Neural progenitor cell (in vitro differentiated cells): ENCODE results near the gene SIPA1L3. TPM values are rescaled to one million over a fixed set of nuclear protein-coding genes. Genes with fewer than 3 reads are reported as not detected.
A peak's percentile ranks its signal among the peaks of the same experiment; 100 is the strongest.

Experiments
- DNase-seq: peaks from one replicate; pipeline ENCODE4 v3.0.0-alpha.2; 2016; ENCODE audit warnings: low spot score
- H2AFZ ChIP-seq: fragments of 200-600 bp; sonication (generic); replicated peaks from 2 replicates; pipeline ENCODE4 v1.6.1; 2016; ENCODE audit warnings: antibody characterized with exemption
- H3F3A ChIP-seq: fragments of 200-600 bp; sonication (generic); 2 replicates; pipeline ENCODE4 v1.6.1; 2016; ENCODE audit warnings: antibody characterized with exemption, low read depth
- H3K27ac ChIP-seq: fragments of 200-600 bp; sonication (generic); 2 replicates; pipeline ENCODE4 v1.5.1; 2016; ENCODE audit warnings: mild to moderate bottlenecking
- H3K27me3 ChIP-seq: fragments of 200-600 bp; sonication (generic); 2 replicates; pipeline ENCODE4 v1.6.1; 2016; ENCODE audit warnings: mild to moderate bottlenecking, moderate library complexity
- H3K36me3 ChIP-seq: fragments of 200-600 bp; sonication (generic); 2 replicates; pipeline ENCODE4 v1.5.1; 2016
- H3K4me1 ChIP-seq: fragments of 200-600 bp; sonication (generic); 2 replicates; pipeline ENCODE4 v1.6.1; 2016; ENCODE audit warnings: mixed run types
- H3K4me2 ChIP-seq: fragments of 200-600 bp; sonication (generic); 2 replicates; pipeline ENCODE4 v1.6.1; 2016
- H3K4me3 ChIP-seq: fragments of 200-600 bp; sonication (generic); 2 replicates; pipeline ENCODE4 v1.5.1; 2016
- H3K79me2 ChIP-seq: fragments of 200-600 bp; sonication (generic); 2 replicates; pipeline ENCODE4 v1.6.1; 2016; ENCODE audit warnings: low read depth
- H3K9ac ChIP-seq: fragments of 200-600 bp; sonication (generic); 2 replicates; pipeline ENCODE4 v1.6.1; 2016
- H3K9me3 ChIP-seq: fragments of 200-600 bp; sonication (generic); 2 replicates; pipeline ENCODE4 v1.5.1; 2016; ENCODE audit warnings: low read depth
- H4K20me1 ChIP-seq: fragments of 200-600 bp; sonication (generic); 2 replicates; pipeline ENCODE4 v1.6.1; 2016; ENCODE audit warnings: low read depth
- H3K27ac Mint-ChIP-seq: 3 replicates; pipeline ENCODE4 v1.8.0; 2021; ENCODE audit warnings: mixed read lengths
- H3K27me3 Mint-ChIP-seq: 2 replicates; pipeline ENCODE4 v1.8.0; 2022; ENCODE audit warnings: low read depth, mild to moderate bottlenecking, inconsistent platforms, moderate library complexity, mixed read lengths; ENCODE audit not compliant: insufficient read depth
- H3K36me3 Mint-ChIP-seq: 3 replicates; pipeline ENCODE4 v1.8.0; 2021; ENCODE audit warnings: mixed read lengths
- H3K4me1 Mint-ChIP-seq: 3 replicates; pipeline ENCODE4 v1.8.0; 2021; ENCODE audit warnings: mixed read lengths
- H3K4me3 Mint-ChIP-seq: 3 replicates; pipeline ENCODE4 v1.8.0; 2021; ENCODE audit warnings: mild to moderate bottlenecking, moderate library complexity, mixed read lengths
- H3K9me3 Mint-ChIP-seq: 3 replicates; pipeline ENCODE4 v1.8.0; 2020; ENCODE audit warnings: mixed read lengths
- CTCF ChIP-seq: fragments of 200-600 bp; sonication (generic); IDR thresholded peaks from 2 replicates; pipeline ENCODE4 v1.5.1; 2017; ENCODE audit warnings: antibody characterized with exemption, mild to moderate bottlenecking
- EZH2 ChIP-seq: fragments of 200-600 bp; sonication (generic); IDR thresholded peaks from 2 replicates; pipeline ENCODE4 v1.6.1; 2017; ENCODE audit warnings: antibody characterized with exemption, mild to moderate bottlenecking, moderate library complexity
- EZH2phosphoT487 ChIP-seq: fragments of 200-600 bp; sonication (generic); IDR thresholded peaks from 2 replicates; pipeline ENCODE4 v1.6.1; 2017; ENCODE audit warnings: antibody characterized with exemption
- total RNA-seq: library from RNA; depleted of rRNA; stranded (reverse); fragments of >200 nt; gene quantifications from 2 replicates; pipeline ENCODE4 v1.2.3, GENCODE V29; 2015; ENCODE audit warnings: low replicate concordance

SIPA1L3 gene
- total RNA-seq, 1 donor from 2014 or later, result 19.2 TPM

DNA sequence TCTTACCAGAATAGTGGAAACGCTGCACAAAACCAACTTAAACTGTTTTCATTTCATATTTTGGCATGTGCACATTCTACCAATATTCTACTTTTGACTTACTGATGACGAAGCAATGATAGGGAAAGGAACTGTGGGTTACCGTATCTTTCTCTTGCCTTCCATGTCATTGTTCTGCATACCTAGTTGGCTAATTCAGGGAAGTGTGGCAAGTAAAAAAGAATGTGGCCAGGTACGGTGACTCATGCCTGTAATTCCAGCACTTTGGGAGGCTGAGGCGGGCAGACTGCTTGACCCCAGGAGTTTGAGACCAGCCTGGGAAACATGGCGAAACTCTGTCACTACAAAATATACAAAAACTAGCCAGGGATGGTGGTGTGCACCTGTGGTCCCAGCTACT is 108.2 kb downstream of the SIPA1L3 start:
- Histone ChIP-seq H3F3A (peaks cover 9% of the 10 kb centered on the region), H2AFZ (no peak overlapping the region), H3K27me3 (no peaks in the 10 kb centered on the region), H3K9me3 (no peaks in the 10 kb centered on the region), H3K79me2 (peaks cover 30% of the 10 kb centered on the region), H3K4me3 (no peak overlapping the region), H4K20me1 (peaks cover 23% of the 10 kb centered on the region), H3K4me2 (no peak overlapping the region), H3K36me3 (no peaks in the 10 kb centered on the region), H3K4me1 (peaks cover 12% of the 10 kb centered on the region), H3K27ac (no peak overlapping the region), H3K9ac (no peak overlapping the region)
- no peak overlapping the region for H3K27ac Mint-ChIP-seq
- TF ChIP-seq EZH2phosphoT487, result no peak
- no peak for TF ChIP-seq EZH2
- no peak for TF ChIP-seq CTCF
- no peaks in the 10 kb centered on the region for H3K9me3 Mint-ChIP-seq
- peaks cover 19% of the 10 kb centered on the region for H3K4me1 Mint-ChIP-seq
- no peaks in the 10 kb centered on the region for H3K36me3 Mint-ChIP-seq
- DNase-seq, result no peak
- H3K27me3 Mint-ChIP-seq, result peaks cover 8% of the 10 kb centered on the region
- H3K4me3 Mint-ChIP-seq, result no peak overlapping the region

- TF ChIP-seq EZH2 (no peak), CTCF (no peak), EZH2phosphoT487 (no peak)
- H3K9ac ChIP-seq, result no peak overlapping the region
- Mint-ChIP-seq H3K4me3 (no peak overlapping the region), H3K27ac (no peak overlapping the region), H3K4me1 (peaks cover 20% of the 10 kb centered on the region), H3K36me3 (no peaks in the 10 kb centered on the region), H3K27me3 (peaks cover 8% of the 10 kb centered on the region), H3K9me3 (no peaks in the 10 kb centered on the region)
- H3K4me2 ChIP-seq, result no peak overlapping the region
- peaks cover 29% of the 10 kb centered on the region for H4K20me1 ChIP-seq
- peaks cover 12% of the 10 kb centered on the region for H3K4me1 ChIP-seq
- no peaks in the 10 kb centered on the region for H3K9me3 ChIP-seq
- no peak for DNase-seq
- H3K27me3 ChIP-seq, result no peaks in the 10 kb centered on the region
- peaks cover 26% of the 10 kb centered on the region for H3K79me2 ChIP-seq
- no peak overlapping the region for H2AFZ ChIP-seq
- no peaks in the 10 kb centered on the region for H3K36me3 ChIP-seq
- peaks cover 9% of the 10 kb centered on the region for H3F3A ChIP-seq
- H3K27ac ChIP-seq, result no peak overlapping the region
- no peak overlapping the region for H3K4me3 ChIP-seq
These were observed 108.8 kb downstream of the SIPA1L3 start for GRCh38 chr19:38015761-38016160.

DNA sequence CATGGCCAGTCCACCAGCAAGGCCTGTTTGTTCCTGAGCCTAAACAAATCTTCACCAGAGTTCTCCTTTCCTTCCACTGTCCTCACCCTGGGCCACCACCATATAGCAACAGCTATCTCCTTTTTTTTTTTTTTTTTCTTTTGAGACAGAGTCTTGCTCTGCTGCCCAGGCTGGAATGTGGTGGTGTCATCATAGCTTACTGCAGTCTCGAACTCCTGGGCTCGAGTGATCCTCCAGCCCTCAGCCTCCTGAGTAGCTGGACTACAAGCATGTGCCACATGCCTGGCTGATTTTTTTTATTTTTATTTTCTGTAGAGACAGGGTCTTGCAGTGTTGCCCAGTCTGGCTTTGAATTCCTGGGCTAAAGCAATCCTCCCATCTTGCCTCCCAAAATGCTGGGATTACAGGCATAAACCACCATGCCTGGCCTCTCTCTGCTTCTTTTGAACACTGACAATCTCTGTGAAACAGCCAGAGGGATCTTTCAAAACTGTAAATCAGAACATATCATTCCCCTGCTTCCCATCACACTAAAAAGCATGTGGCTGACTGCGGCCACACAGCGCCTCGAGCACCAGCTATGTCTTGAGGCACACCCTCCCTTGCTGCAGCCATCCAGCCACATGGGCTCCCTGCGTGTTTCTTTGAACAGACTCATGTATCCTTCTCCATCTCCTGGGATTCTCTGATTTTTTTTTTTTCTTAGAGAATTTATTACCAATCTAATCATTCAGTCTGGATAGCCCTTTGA is 110.6 kb downstream of the SIPA1L3 start:
- H3K36me3 Mint-ChIP-seq, result no peaks in the 10 kb centered on the region
- Histone ChIP-seq H3K4me2 (no peak overlapping the region), H3K27ac (no peak overlapping the region), H3K9me3 (no peaks in the 10 kb centered on the region), H3K9ac (no peak overlapping the region), H3K4me1 (peaks cover 10% of the 10 kb centered on the region), H3K36me3 (no peaks in the 10 kb centered on the region), H3K79me2 (peaks cover 29% of the 10 kb centered on the region), H3F3A (peaks cover 9% of the 10 kb centered on the region), H4K20me1 (peaks cover 35% of the 10 kb centered on the region), H3K4me3 (no peak overlapping the region), H3K27me3 (no peaks in the 10 kb centered on the region), H2AFZ (no peak overlapping the region)
- H3K4me1 Mint-ChIP-seq, result peaks cover 20% of the 10 kb centered on the region
- H3K27ac Mint-ChIP-seq, result peak overlapping the region; percentile 75
- no peaks in the 10 kb centered on the region for H3K9me3 Mint-ChIP-seq
- no peak overlapping the region for H3K4me3 Mint-ChIP-seq
- DNase-seq, result no peak
- H3K27me3 Mint-ChIP-seq, result peaks cover 6% of the 10 kb centered on the region
- TF ChIP-seq CTCF (no peak), EZH2phosphoT487 (no peak), EZH2 (no peak)
